Liver (tissue), 9 donors: ENCODE measurements around the gene CACYBP. TPM values are rescaled to one million over a fixed set of nuclear protein-coding genes. Genes with fewer than 3 reads are reported as not detected.
A peak's percentile ranks its signal among the peaks of the same experiment; 100 is the strongest.
"Not testable (repeated sequence)": the region's sequence is repeated elsewhere in the genome, so short reads cannot be mapped to it uniquely, and the experiment has no call there.

Experiments
- DNase-seq: peaks from one replicate; pipeline ENCODE4 v3.0.0-alpha.2; 2017; ENCODE audit warnings: low spot score
- H3K27ac ChIP-seq, 2 donors: one replicate each; pipeline ENCODE4 v1.7.0; 2013; ENCODE audit warnings: inconsistent platforms in 2 of 2, low read length in 2 of 2, control low read depth in 1 of 2, low read depth in 1 of 2, mild to moderate bottlenecking in 1 of 2
- H3K27me3 ChIP-seq, 4 donors: one replicate each; pipeline versions ENCODE4 v1.6.1 to v1.7.0; 2013; ENCODE audit warnings: low read length in 3 of 4, inconsistent platforms in 1 of 4, mild to moderate bottlenecking in 1 of 4, moderate library complexity in 1 of 4; ENCODE audit not compliant: control insufficient read depth in 4 of 4, insufficient read depth in 4 of 4
- H3K36me3 ChIP-seq, 4 donors: one replicate each; pipeline versions ENCODE4 v1.6.1 to v1.7.0; 2013; ENCODE audit warnings: low read length in 3 of 4, mild to moderate bottlenecking in 3 of 4, low read depth in 1 of 4, moderate library complexity in 1 of 4; ENCODE audit not compliant: control insufficient read depth in 4 of 4, insufficient read depth in 3 of 4
- H3K4me1 ChIP-seq, 4 donors: one replicate each; pipeline versions ENCODE4 v1.6.1 to v1.7.0; 2013; ENCODE audit warnings: low read length in 3 of 4, mild to moderate bottlenecking in 3 of 4, moderate library complexity in 1 of 4; ENCODE audit not compliant: control insufficient read depth in 4 of 4, insufficient read depth in 4 of 4
- H3K4me3 ChIP-seq, 3 donors: one replicate each; pipeline versions ENCODE4 v1.6.1 to v1.7.0; 2013; ENCODE audit warnings: low read length in 3 of 3, control low read depth in 1 of 3, low read depth in 1 of 3, mild to moderate bottlenecking in 1 of 3
- H3K9ac ChIP-seq, 2 donors: one replicate each; pipeline ENCODE4 v1.7.0; 2013; ENCODE audit warnings: low read length in 2 of 2, mild to moderate bottlenecking in 2 of 2, moderate library complexity in 2 of 2, control low read depth in 1 of 2, low read depth in 1 of 2
- H3K9me3 ChIP-seq, 4 donors: one replicate each; pipeline versions ENCODE4 v1.6.1 to v1.7.0; 2013; ENCODE audit warnings: low read length in 3 of 4; ENCODE audit not compliant: control insufficient read depth in 4 of 4
- EGR1 ChIP-seq, 2 donors: IDR thresholded peaks; 2 replicates each; pipeline ENCODE4 v1.6.1; 2016 to 2018; ENCODE audit warnings: antibody characterized with exemption in 2 of 2, low read depth in 2 of 2
- FOXA1 ChIP-seq: IDR thresholded peaks from 2 replicates; pipeline ENCODE4 v1.6.1; 2016; ENCODE audit warnings: antibody characterized with exemption
- GABPA ChIP-seq, 2 donors: IDR thresholded peaks in 1 of 2; conservative IDR thresholded peaks in 1 of 2; 2 replicates each; pipeline ENCODE4 v1.6.1; 2016; ENCODE audit warnings: antibody characterized with exemption in 2 of 2, mild to moderate bottlenecking in 1 of 2, moderate library complexity in 1 of 2
- HNF4A ChIP-seq, 2 donors: conservative IDR thresholded peaks; 2 replicates each; pipeline ENCODE4 v1.6.1; 2016; ENCODE audit warnings: antibody characterized with exemption in 2 of 2, mild to moderate bottlenecking in 2 of 2
- HNF4G ChIP-seq: IDR thresholded peaks from 2 replicates; pipeline ENCODE4 v1.6.1; 2016; ENCODE audit warnings: antibody characterized with exemption
- JUND ChIP-seq, 2 donors: IDR thresholded peaks; 2 replicates each; pipeline ENCODE4 v1.6.1; 2016; ENCODE audit warnings: antibody characterized with exemption in 2 of 2
- NR2F2 ChIP-seq: IDR thresholded peaks from 2 replicates; pipeline ENCODE4 v1.6.1; 2016; ENCODE audit warnings: antibody characterized with exemption
- RAD21 ChIP-seq, 2 donors: IDR thresholded peaks; 2 replicates each; pipeline ENCODE4 v1.6.1; 2016; ENCODE audit warnings: antibody characterized with exemption in 2 of 2, mild to moderate bottlenecking in 2 of 2
- RXRA ChIP-seq, 2 donors: IDR thresholded peaks; 2 replicates each; pipeline ENCODE4 v1.6.1; 2017 to 2018; ENCODE audit warnings: antibody characterized with exemption in 2 of 2, mild to moderate bottlenecking in 1 of 2
- SP1 ChIP-seq: IDR thresholded peaks from 2 replicates; pipeline ENCODE4 v1.6.1; 2018; ENCODE audit warnings: antibody characterized with exemption, mild to moderate bottlenecking
- TAF1 ChIP-seq: conservative IDR thresholded peaks from 2 replicates; pipeline ENCODE4 v1.6.1; 2016; ENCODE audit warnings: antibody characterized with exemption, mild to moderate bottlenecking
- YY1 ChIP-seq: IDR thresholded peaks from 2 replicates; pipeline ENCODE4 v1.6.1; 2016; ENCODE audit warnings: antibody characterized with exemption, mild to moderate bottlenecking
- WGBS: extraction: QIAGEN DNeasy Blood & Tissue Kit; methylation state at CpG from one replicate; pipeline ENCODE4 v1.1.7; 2013; 5-methylcytosine and 5-hydroxymethylcytosine counted together
- polyA plus RNA-seq, 2 donors: library from polyadenylated mRNA; stranded (reverse) in 1 of 2; unstranded in 1 of 2; fragments of 200-250 nt in 1 of 2; fragments of >200 nt in 1 of 2; fragmentation: Nextera tagmentation in 1 of 2; extraction: Ambion mirVana in 1 of 2; gene quantifications; one replicate each; pipeline versions ENCODE4 v1.2.1 to v1.2.3, GENCODE V29; 2013 to 2015
- total RNA-seq, 2 donors: library from RNA; depleted of rRNA; stranded (reverse); fragments of >200 nt; gene quantifications; one replicate each; pipeline ENCODE4 v1.2.3, GENCODE V29; 2014
- TF ChIP-seq, protein P1 (sequence below): IDR thresholded peaks from 2 replicates; pipeline ENCODE4 v1.6.1; 2016; ENCODE audit warnings: antibody characterized with exemption
- TF ChIP-seq, protein P2 (sequence below): IDR thresholded peaks from 2 replicates; pipeline ENCODE4 v1.6.1; 2016; ENCODE audit warnings: antibody characterized with exemption
- TF ChIP-seq, protein P3 (sequence below): IDR thresholded peaks from 2 replicates; pipeline ENCODE4 v1.6.1; 2016; ENCODE audit warnings: antibody characterized with exemption
- TF ChIP-seq, protein P4 (sequence below): IDR thresholded peaks from 2 replicates; pipeline ENCODE4 v1.6.1; 2016; ENCODE audit warnings: antibody characterized with exemption, mild to moderate bottlenecking
- donor health status: healthy.
- donor health status: healthy.
- donor health status: healthy.
- donor health status: healthy.
- donor health status: healthy.

CACYBP gene
- total and polyA plus RNA-seq, 4 donors, result 26.4 to 81.2 (median 36.6) TPM

DNA sequence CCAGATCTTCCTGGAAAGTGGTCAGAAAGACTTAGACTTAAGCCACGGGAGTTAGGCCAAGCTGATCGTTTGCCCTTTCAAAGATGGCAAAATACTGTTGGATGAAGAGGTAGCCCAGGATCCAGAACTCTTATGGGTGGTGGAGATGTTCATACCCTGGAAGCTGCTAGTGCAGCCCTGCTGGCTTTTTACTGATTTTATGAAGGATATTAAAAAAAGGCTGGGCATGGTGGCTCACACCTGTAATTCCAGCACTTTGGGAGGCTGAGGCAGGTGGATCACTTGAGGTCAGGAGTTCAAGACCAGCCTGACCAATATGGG is 24.1 kb downstream of the CACYBP start:
- Histone ChIP-seq H3K9ac (peak overlapping the region; percentile 40 to 99), H3K4me3 (peak overlapping the region; percentile 63 to 98 (median 88)), H3K4me1 (peaks cover 0 to 20% (median 6%) of the 10 kb centered on the region in 4 donors), H3K27ac (peak overlapping the region; percentile 48 to 94)
- DNase-seq, H3K27me3 ChIP-seq, H3K36me3 ChIP-seq, H3K9me3 ChIP-seq: not testable (repeated sequence)
- 88% methylated on average over 2 of the region's 2 CpGs for WGBS

DNA sequence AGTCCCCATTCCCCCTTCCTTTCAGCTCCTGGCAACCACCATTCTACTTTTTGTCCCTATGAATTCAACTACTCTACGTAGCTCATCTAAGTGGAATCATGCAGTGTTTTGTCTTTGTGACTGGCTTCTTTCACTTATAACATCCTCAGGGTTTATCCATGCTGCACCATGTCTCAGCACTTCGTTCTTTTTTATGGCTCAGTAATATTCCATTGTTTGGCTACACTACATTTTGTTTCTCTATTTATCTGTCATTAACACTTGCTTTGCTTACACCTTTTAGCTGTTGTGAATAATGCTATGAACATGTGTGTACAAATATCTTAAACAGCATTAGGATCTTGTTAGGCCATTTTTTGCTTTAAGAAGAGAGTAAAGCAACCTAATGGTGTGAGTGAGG is 25.0 kb downstream of the CACYBP start:
- peaks cover 0 to 1% (median 0%) of the 10 kb centered on the region in 4 donors for H3K9me3 ChIP-seq
- H3K27me3 ChIP-seq, result no peaks in the 10 kb centered on the region
- no peaks in the 10 kb centered on the region for H3K36me3 ChIP-seq
- 96% methylated on average over 2 of the region's 2 CpGs for WGBS
- H3K9ac ChIP-seq, result no peak overlapping the region
- H3K4me3 ChIP-seq, result no peak overlapping the region
- no peak overlapping the region for H3K27ac ChIP-seq
- DNase-seq, result no peak
- H3K4me1 ChIP-seq, result peaks cover 0 to 20% (median 8%) of the 10 kb centered on the region in 4 donors
- TF ChIP-seq, protein P1, sequence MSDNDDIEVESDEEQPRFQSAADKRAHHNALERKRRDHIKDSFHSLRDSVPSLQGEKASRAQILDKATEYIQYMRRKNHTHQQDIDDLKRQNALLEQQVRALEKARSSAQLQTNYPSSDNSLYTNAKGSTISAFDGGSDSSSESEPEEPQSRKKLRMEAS, result no peak
- TF ChIP-seq FOXA1 (no peak), NR2F2 (no peak), YY1 (no peak), HNF4A (conservative IDR thresholded peaks at IDR 0.05) (no peak)

DNA sequence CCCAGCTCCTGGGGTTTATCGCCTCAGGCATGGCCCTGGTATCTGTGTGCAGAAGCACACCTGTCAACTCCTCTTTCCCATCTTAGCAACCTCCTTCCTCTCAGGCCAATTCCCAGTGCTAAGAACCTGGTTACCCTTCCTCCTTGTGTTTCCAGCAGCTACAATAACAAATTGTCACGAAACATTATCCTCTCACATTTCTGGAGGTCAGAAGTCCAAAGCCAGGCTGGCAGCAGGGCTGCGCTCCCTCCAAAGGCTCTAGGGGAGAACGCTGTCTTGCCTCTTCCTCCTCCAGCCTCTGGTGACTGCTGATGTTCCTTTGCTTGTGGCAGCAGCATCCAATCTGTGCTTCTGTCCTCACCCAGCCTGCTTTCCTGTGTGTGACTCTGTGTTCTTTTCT is 34.2 kb downstream of the CACYBP start:
- WGBS, result 87% methylated on average over 4 of the region's 4 CpGs
- TF ChIP-seq JUND (IDR thresholded peaks at IDR 0.05), result no peak
- no peak for TF ChIP-seq NR2F2
- TF ChIP-seq RXRA (IDR thresholded peaks at IDR 0.05), result no peak
- no peak for TF ChIP-seq GABPA (IDR thresholded peaks at IDR 0.05 in 1 of 2, conservative IDR thresholded peaks at IDR 0.05 in 1 of 2)
- no peak for TF ChIP-seq FOXA1
- TF ChIP-seq YY1, result no peak
- TF ChIP-seq HNF4G, result no peak
- no peak for TF ChIP-seq SP1
- TF ChIP-seq, protein P2, sequence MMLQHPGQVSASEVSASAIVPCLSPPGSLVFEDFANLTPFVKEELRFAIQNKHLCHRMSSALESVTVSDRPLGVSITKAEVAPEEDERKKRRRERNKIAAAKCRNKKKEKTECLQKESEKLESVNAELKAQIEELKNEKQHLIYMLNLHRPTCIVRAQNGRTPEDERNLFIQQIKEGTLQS, result no peak
- TF ChIP-seq RAD21 (IDR thresholded peaks at IDR 0.05), result no peak
- Histone ChIP-seq H3K36me3 (no peaks in the 10 kb centered on the region), H3K4me3 (no peak overlapping the region), H3K27ac (no peak overlapping the region), H3K27me3 (no peaks in the 10 kb centered on the region), H3K9ac (no peak overlapping the region), H3K4me1 (peaks cover 0 to 2% (median 0%) of the 10 kb centered on the region in 4 donors), H3K9me3 (no peaks in the 10 kb centered on the region)
- DNase-seq, result no peak

DNA sequence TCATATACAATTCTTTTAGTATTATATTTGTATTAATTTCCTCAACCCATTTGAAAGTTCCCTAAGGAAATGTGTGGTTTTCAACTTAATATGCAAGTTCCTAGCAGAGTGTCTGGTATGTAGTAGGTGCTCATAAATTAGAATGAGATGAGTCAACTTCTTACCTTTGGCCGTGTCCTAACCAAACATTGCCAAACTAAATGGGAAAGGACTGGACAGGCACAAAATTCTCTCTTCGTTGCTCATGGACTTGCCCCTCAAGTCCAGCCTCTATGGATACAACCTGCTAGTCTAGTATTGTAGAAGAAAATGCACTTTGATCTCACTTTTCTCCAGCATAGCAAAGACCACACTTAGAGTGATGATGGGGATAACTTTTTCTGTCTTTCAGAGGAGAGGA is 35.0 kb downstream of the CACYBP start:
- H3K27ac ChIP-seq, result no peak overlapping the region
- DNase-seq, result no peak
- H3K4me1 ChIP-seq, result no peaks in the 10 kb centered on the region
- H3K9ac ChIP-seq, result no peak overlapping the region
- no peak overlapping the region for H3K4me3 ChIP-seq
- no peaks in the 10 kb centered on the region for H3K36me3 ChIP-seq
- no peaks in the 10 kb centered on the region for H3K9me3 ChIP-seq
- no peaks in the 10 kb centered on the region for H3K27me3 ChIP-seq
- WGBS, result 41% methylated on average over 2 of the region's 2 CpGs
- TF ChIP-seq RXRA (IDR thresholded peaks at IDR 0.05), result no peak
- TF ChIP-seq, protein P2, result no peak
- TF ChIP-seq GABPA (IDR thresholded peaks at IDR 0.05 in 1 of 2, conservative IDR thresholded peaks at IDR 0.05 in 1 of 2), result no peak
- TF ChIP-seq, protein P3, sequence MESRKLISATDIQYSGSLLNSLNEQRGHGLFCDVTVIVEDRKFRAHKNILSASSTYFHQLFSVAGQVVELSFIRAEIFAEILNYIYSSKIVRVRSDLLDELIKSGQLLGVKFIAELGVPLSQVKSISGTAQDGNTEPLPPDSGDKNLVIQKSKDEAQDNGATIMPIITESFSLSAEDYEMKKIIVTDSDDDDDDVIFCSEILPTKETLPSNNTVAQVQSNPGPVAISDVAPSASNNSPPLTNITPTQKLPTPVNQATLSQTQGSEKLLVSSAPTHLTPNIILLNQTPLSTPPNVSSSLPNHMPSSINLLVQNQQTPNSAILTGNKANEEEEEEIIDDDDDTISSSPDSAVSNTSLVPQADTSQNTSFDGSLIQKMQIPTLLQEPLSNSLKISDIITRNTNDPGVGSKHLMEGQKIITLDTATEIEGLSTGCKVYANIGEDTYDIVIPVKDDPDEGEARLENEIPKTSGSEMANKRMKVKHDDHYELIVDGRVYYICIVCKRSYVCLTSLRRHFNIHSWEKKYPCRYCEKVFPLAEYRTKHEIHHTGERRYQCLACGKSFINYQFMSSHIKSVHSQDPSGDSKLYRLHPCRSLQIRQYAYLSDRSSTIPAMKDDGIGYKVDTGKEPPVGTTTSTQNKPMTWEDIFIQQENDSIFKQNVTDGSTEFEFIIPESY, result no peak
- no peak for TF ChIP-seq HNF4G
- TF ChIP-seq, protein P4, sequence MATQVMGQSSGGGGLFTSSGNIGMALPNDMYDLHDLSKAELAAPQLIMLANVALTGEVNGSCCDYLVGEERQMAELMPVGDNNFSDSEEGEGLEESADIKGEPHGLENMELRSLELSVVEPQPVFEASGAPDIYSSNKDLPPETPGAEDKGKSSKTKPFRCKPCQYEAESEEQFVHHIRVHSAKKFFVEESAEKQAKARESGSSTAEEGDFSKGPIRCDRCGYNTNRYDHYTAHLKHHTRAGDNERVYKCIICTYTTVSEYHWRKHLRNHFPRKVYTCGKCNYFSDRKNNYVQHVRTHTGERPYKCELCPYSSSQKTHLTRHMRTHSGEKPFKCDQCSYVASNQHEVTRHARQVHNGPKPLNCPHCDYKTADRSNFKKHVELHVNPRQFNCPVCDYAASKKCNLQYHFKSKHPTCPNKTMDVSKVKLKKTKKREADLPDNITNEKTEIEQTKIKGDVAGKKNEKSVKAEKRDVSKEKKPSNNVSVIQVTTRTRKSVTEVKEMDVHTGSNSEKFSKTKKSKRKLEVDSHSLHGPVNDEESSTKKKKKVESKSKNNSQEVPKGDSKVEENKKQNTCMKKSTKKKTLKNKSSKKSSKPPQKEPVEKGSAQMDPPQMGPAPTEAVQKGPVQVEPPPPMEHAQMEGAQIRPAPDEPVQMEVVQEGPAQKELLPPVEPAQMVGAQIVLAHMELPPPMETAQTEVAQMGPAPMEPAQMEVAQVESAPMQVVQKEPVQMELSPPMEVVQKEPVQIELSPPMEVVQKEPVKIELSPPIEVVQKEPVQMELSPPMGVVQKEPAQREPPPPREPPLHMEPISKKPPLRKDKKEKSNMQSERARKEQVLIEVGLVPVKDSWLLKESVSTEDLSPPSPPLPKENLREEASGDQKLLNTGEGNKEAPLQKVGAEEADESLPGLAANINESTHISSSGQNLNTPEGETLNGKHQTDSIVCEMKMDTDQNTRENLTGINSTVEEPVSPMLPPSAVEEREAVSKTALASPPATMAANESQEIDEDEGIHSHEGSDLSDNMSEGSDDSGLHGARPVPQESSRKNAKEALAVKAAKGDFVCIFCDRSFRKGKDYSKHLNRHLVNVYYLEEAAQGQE, result no peak
- TF ChIP-seq EGR1 (IDR thresholded peaks at IDR 0.05; ENCODE audit: low read depth in 2 of 2), result no peak
- TF ChIP-seq SP1, result no peak
- no peak for TF ChIP-seq HNF4A (conservative IDR thresholded peaks at IDR 0.05)
- no peak for TF ChIP-seq YY1
- TF ChIP-seq FOXA1, result no peak
- TF ChIP-seq TAF1, result no peak
